Measurements from ENCODE around the gene CDC42EP4. TPM values are rescaled to one million over a fixed set of nuclear protein-coding genes. Genes with fewer than 3 reads are reported as not detected.

CDC42EP4 gene
- total RNA-seq, 1 experiment from 2014 or later = 25.8 TPM

DNA sequence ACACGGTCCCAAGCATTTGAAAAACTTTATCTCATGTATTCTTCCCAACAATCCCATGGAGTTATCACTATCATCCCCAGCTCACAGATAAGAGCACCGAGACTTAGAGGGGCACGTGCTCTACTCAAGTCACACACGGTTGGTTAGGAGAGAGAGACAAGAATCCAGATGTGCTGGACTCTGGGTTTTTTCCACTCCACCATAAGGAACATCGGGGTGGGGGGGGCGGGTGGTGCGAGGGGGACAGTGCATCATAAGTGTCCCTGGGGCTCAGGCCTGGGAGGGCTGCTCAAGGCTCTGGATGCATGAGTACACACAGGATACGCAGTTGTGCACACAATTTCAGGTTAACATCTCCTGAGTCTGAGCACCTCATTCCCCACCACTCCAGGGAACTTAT lies 7.4 kb downstream of the CDC42EP4 start:
- intact Hi-C loops (cut with micrococcal nuclease; ENCODE audit: unreplicated experiment) = no loop called here
- Histone ChIP-seq H3K9me3 (no peaks in the 10 kb centered on the region), H3K27me3 (replicated peaks; ENCODE audit: control insufficient read depth, insufficient read depth, low read length) (no peaks in the 10 kb centered on the region), H3K36me3 (ENCODE audit: control insufficient read depth, insufficient read depth, low read length) (peaks cover 3% of the 10 kb centered on the region; the same call in 1 of the 2 replicates), H3K4me3 (ENCODE audit: low read depth, low read length) (no peak overlapping the region), H3K4me1 (peaks cover 33% of the 10 kb centered on the region)
- POLR2A ChIA-PET = no interaction called here
- no peaks in the 10 kb centered on the region for H3K9me3 Mint-ChIP-seq (ENCODE audit: unreplicated experiment)
- peaks cover 12% of the 10 kb centered on the region for H3K36me3 Mint-ChIP-seq (ENCODE audit: insufficient read depth, unreplicated experiment)
- no peak for DNase-seq
- H3K27ac Mint-ChIP-seq (ENCODE audit: unreplicated experiment) = no peak overlapping the region
- CTCF ChIA-PET = no interaction called here
- no peaks in the 10 kb centered on the region for H3K27me3 Mint-ChIP-seq (ENCODE audit: insufficient read depth, unreplicated experiment)
- peaks cover 17% of the 10 kb centered on the region for H3K4me1 Mint-ChIP-seq (ENCODE audit: low read depth, unreplicated experiment)
- no TSS peak for BruUV-seq (replicated peaks)
- H3K4me3 Mint-ChIP-seq (ENCODE audit: unreplicated experiment) = no peak overlapping the region
- TF ChIP-seq, protein P1, sequence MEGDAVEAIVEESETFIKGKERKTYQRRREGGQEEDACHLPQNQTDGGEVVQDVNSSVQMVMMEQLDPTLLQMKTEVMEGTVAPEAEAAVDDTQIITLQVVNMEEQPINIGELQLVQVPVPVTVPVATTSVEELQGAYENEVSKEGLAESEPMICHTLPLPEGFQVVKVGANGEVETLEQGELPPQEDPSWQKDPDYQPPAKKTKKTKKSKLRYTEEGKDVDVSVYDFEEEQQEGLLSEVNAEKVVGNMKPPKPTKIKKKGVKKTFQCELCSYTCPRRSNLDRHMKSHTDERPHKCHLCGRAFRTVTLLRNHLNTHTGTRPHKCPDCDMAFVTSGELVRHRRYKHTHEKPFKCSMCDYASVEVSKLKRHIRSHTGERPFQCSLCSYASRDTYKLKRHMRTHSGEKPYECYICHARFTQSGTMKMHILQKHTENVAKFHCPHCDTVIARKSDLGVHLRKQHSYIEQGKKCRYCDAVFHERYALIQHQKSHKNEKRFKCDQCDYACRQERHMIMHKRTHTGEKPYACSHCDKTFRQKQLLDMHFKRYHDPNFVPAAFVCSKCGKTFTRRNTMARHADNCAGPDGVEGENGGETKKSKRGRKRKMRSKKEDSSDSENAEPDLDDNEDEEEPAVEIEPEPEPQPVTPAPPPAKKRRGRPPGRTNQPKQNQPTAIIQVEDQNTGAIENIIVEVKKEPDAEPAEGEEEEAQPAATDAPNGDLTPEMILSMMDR (IDR thresholded peaks at IDR 0.05; ENCODE audit: insufficient read depth in 1 of 2, low read depth in 1 of 2, low read length in 1 of 2, severe bottlenecking in 1 of 2, unreplicated experiment in 1 of 2) = no peak

- H3K4me1 ChIP-seq = peaks cover 19% of the 10 kb centered on the region
- intact Hi-C loops (cut with micrococcal nuclease; ENCODE audit: unreplicated experiment) = no loop called here
- no TSS peak for BruUV-seq (replicated peaks)
Observed at GRCh38 chr17:73302189-73302588, 9.6 kb downstream of the CDC42EP4 start.

GRCh38 chr17:73301369-73301768 lies 10.4 kb downstream of the CDC42EP4 start:
- H3K4me3 Mint-ChIP-seq (ENCODE audit: unreplicated experiment) = no peak overlapping the region
- no peaks in the 10 kb centered on the region for H3K27me3 ChIP-seq (replicated peaks; ENCODE audit: control insufficient read depth, insufficient read depth, low read length)
- intact Hi-C loops (cut with micrococcal nuclease; ENCODE audit: unreplicated experiment) = no loop called here
- no peak for DNase-seq
- no TSS peak for BruUV-seq (replicated peaks)
- ChIA-PET CTCF (no interaction called here), POLR2A (no interaction called here)
- H3K9me3 Mint-ChIP-seq (ENCODE audit: unreplicated experiment) = no peaks in the 10 kb centered on the region
- no peaks in the 10 kb centered on the region for H3K9me3 ChIP-seq
- peaks cover 19% of the 10 kb centered on the region for H3K4me1 ChIP-seq
- H3K36me3 ChIP-seq (ENCODE audit: control insufficient read depth, insufficient read depth, low read length) = no peaks in the 10 kb centered on the region
- no peak overlapping the region for H3K27ac Mint-ChIP-seq (ENCODE audit: unreplicated experiment)
- H3K4me1 Mint-ChIP-seq (ENCODE audit: low read depth, unreplicated experiment) = peaks cover 17% of the 10 kb centered on the region
- H3K4me3 ChIP-seq (ENCODE audit: low read depth, low read length) = no peak overlapping the region
- TF ChIP-seq, protein P1 (IDR thresholded peaks at IDR 0.05; ENCODE audit: insufficient read depth in 1 of 2, low read depth in 1 of 2, low read length in 1 of 2, severe bottlenecking in 1 of 2, unreplicated experiment in 1 of 2) = no peak
- no peaks in the 10 kb centered on the region for H3K27me3 Mint-ChIP-seq (ENCODE audit: insufficient read depth, unreplicated experiment)
- H3K36me3 Mint-ChIP-seq (ENCODE audit: insufficient read depth, unreplicated experiment) = peaks cover 20% of the 10 kb centered on the region

More at GRCh38 chr17:73302189-73302588, 9.6 kb downstream of the CDC42EP4 start:
- H3K4me1 Mint-ChIP-seq (ENCODE audit: low read depth, unreplicated experiment) = peaks cover 17% of the 10 kb centered on the region
- no peak for DNase-seq
- H3K4me3 Mint-ChIP-seq (ENCODE audit: unreplicated experiment) = no peak overlapping the region
- no peaks in the 10 kb centered on the region for H3K9me3 Mint-ChIP-seq (ENCODE audit: unreplicated experiment)
- H3K27ac Mint-ChIP-seq (ENCODE audit: unreplicated experiment) = no peak overlapping the region
- no peaks in the 10 kb centered on the region for H3K27me3 Mint-ChIP-seq (ENCODE audit: insufficient read depth, unreplicated experiment)
- POLR2A ChIA-PET = interaction anchor here (0.5 kb wide), 1 partner anchor 1550 kb away, joined by 3 read pairs; no protein-coding TSS in a partner anchor
- Histone ChIP-seq H3K27me3 (replicated peaks; ENCODE audit: control insufficient read depth, insufficient read depth, low read length) (no peaks in the 10 kb centered on the region), H3K36me3 (ENCODE audit: control insufficient read depth, insufficient read depth, low read length) (peaks cover 3% of the 10 kb centered on the region; the same call in 1 of the 2 replicates), H3K9me3 (no peaks in the 10 kb centered on the region), H3K4me3 (ENCODE audit: low read depth, low read length) (no peak overlapping the region)
- CTCF ChIA-PET = no interaction called here
- peaks cover 17% of the 10 kb centered on the region for H3K36me3 Mint-ChIP-seq (ENCODE audit: insufficient read depth, unreplicated experiment)
- TF ChIP-seq, protein P1 (IDR thresholded peaks at IDR 0.05; ENCODE audit: insufficient read depth in 1 of 2, low read depth in 1 of 2, low read length in 1 of 2, severe bottlenecking in 1 of 2, unreplicated experiment in 1 of 2) = no peak

Measured in Caco-2 (cell line).